HEK293 (cell line): ENCODE measurements around the gene MOSMO.
A peak's percentile ranks its signal among the peaks of the same experiment; 100 is the strongest.

Experiments used
- FEZF1 ChIP-seq: fragments of 450-650 bp; formaldehyde crosslinking; IDR thresholded peaks from 2 replicates; pipeline ENCODE4 v1.5.1; 2016; ENCODE audit warnings: missing biosample characterization, missing genetic modification characterization
- IKZF3 ChIP-seq: fragments of 450-650 bp; IDR thresholded peaks from 2 replicates; pipeline ENCODE4 v1.5.0; 2018; ENCODE audit warnings: missing biosample characterization, mild to moderate bottlenecking, missing genetic modification characterization, moderate library complexity
- MYNN ChIP-seq: fragments of 450-650 bp; formaldehyde crosslinking; IDR thresholded peaks from 2 replicates; pipeline ENCODE4 v1.5.1; 2016; ENCODE audit warnings: missing biosample characterization, missing genetic modification characterization, borderline replicate concordance
- OVOL3 ChIP-seq: fragments of 450-650 bp; formaldehyde crosslinking; IDR thresholded peaks from 2 replicates; pipeline ENCODE4 v1.5.1; 2016; ENCODE audit warnings: missing biosample characterization, missing genetic modification characterization
- PRDM6 ChIP-seq: fragments of 450-650 bp; formaldehyde crosslinking; IDR thresholded peaks from 2 replicates; pipeline ENCODE4 v1.5.1; 2017; ENCODE audit warnings: missing biosample characterization, missing genetic modification characterization
- SALL2 ChIP-seq: fragments of 450-650 bp; formaldehyde crosslinking; IDR thresholded peaks from 2 replicates; pipeline ENCODE4 v1.5.0; 2017; ENCODE audit warnings: missing biosample characterization, mild to moderate bottlenecking, missing genetic modification characterization, borderline replicate concordance
- TRIM28 ChIP-seq: IDR thresholded peaks from 2 replicates; pipeline ENCODE4 v1.6.1; 2011; ENCODE audit warnings: low read length, control low read depth, borderline replicate concordance
- TSHZ1 ChIP-seq: fragments of 450-650 bp; formaldehyde crosslinking; IDR thresholded peaks from 2 replicates; pipeline ENCODE4 v1.5.1; 2016; ENCODE audit warnings: missing biosample characterization, missing genetic modification characterization, borderline replicate concordance
- WT1 ChIP-seq: fragments of 450-650 bp; formaldehyde crosslinking; IDR thresholded peaks from 2 replicates; pipeline ENCODE4 v1.5.1; 2016; ENCODE audit warnings: missing biosample characterization, missing genetic modification characterization
- ZBTB21 ChIP-seq: fragments of 450-650 bp; formaldehyde crosslinking; IDR thresholded peaks from 2 replicates; pipeline ENCODE4 v1.5.1; 2017; ENCODE audit warnings: missing biosample characterization, missing genetic modification characterization
- ZNF2 ChIP-seq: fragments of 450-650 bp; formaldehyde crosslinking; IDR thresholded peaks from 2 replicates; pipeline ENCODE4 v1.5.1; 2016; ENCODE audit warnings: missing biosample characterization, missing genetic modification characterization
- ZNF211 ChIP-seq: fragments of 450-650 bp; formaldehyde crosslinking; IDR thresholded peaks from 2 replicates; pipeline ENCODE4 v1.5.1; 2016; ENCODE audit warnings: low read depth, missing biosample characterization, missing genetic modification characterization
- ZNF280D ChIP-seq: fragments of 450-650 bp; formaldehyde crosslinking; IDR thresholded peaks from 2 replicates; pipeline ENCODE4 v1.5.1; 2016; ENCODE audit warnings: missing biosample characterization, missing genetic modification characterization
- ZNF518A ChIP-seq: fragments of 450-650 bp; formaldehyde crosslinking; conservative IDR thresholded peaks from 2 replicates; pipeline ENCODE4 v1.5.1; 2016; ENCODE audit warnings: low read depth, missing biosample characterization, missing genetic modification characterization
- ZNF521 ChIP-seq: fragments of 450-650 bp; formaldehyde crosslinking; IDR thresholded peaks from 2 replicates; pipeline ENCODE4 v1.5.1; 2017; ENCODE audit warnings: missing biosample characterization, mild to moderate bottlenecking, missing genetic modification characterization
- ZNF530 ChIP-seq: fragments of 450-650 bp; formaldehyde crosslinking; IDR thresholded peaks from 2 replicates; pipeline ENCODE4 v1.5.1; 2016; ENCODE audit warnings: low read depth, missing biosample characterization, missing genetic modification characterization
- ZNF555 ChIP-seq: fragments of 450-650 bp; formaldehyde crosslinking; conservative IDR thresholded peaks from 2 replicates; pipeline ENCODE4 v1.5.1; 2017; ENCODE audit warnings: missing biosample characterization, mild to moderate bottlenecking, missing genetic modification characterization, inconsistent platforms
- ZNF561 ChIP-seq: fragments of 450-650 bp; IDR thresholded peaks from 2 replicates; pipeline ENCODE4 v1.5.1; 2018; ENCODE audit warnings: missing biosample characterization, missing genetic modification characterization, borderline replicate concordance
- ZNF600 ChIP-seq: fragments of 450-650 bp; formaldehyde crosslinking; IDR thresholded peaks from 2 replicates; pipeline ENCODE4 v1.5.1; 2016; ENCODE audit warnings: missing biosample characterization, missing genetic modification characterization
- ZNF626 ChIP-seq: fragments of 450-650 bp; sonication (Bioruptor Pico); formaldehyde crosslinking; IDR thresholded peaks from 2 replicates; pipeline ENCODE4 v1.5.1; 2018; ENCODE audit warnings: missing biosample characterization, missing genetic modification characterization, inconsistent platforms
- ZNF629 ChIP-seq: fragments of 450-650 bp; formaldehyde crosslinking; IDR thresholded peaks from 2 replicates; pipeline ENCODE4 v1.5.1; 2017; ENCODE audit warnings: missing biosample characterization, missing genetic modification characterization
- ZNF670 ChIP-seq: fragments of 450-650 bp; formaldehyde crosslinking; IDR thresholded peaks from 2 replicates; pipeline ENCODE4 v1.5.1; 2016; ENCODE audit warnings: missing biosample characterization, missing genetic modification characterization, low read depth
- ZNF692 ChIP-seq: fragments of 450-650 bp; formaldehyde crosslinking; IDR thresholded peaks from 2 replicates; pipeline ENCODE4 v1.5.1; 2016; ENCODE audit warnings: missing biosample characterization, missing genetic modification characterization
- ZXDB ChIP-seq: fragments of 450-650 bp; formaldehyde crosslinking; IDR thresholded peaks from 2 replicates; pipeline ENCODE4 v1.5.1; 2016; ENCODE audit warnings: missing biosample characterization, missing genetic modification characterization

MOSMO gene

GRCh38 chr16:21990381-21990944 is 17.4 kb upstream of the MOSMO start (continued):
- TF ChIP-seq ZNF555 (tag by site-specific recombination) (no peak), PRDM6 (tag by site-specific recombination) (peak; percentile 70), ZNF629 (tag by site-specific recombination) (0 out of 2 replicates have a peak, but pooled peaks have one; percentile 12), ZNF600 (tag by site-specific recombination) (peak; percentile 48), ZNF626 (tag by site-specific recombination) (no peak), ZNF561 (no peak), TSHZ1 (tag by site-specific recombination) (0 out of 2 replicates have a peak, but pooled peaks have one; percentile 21), TRIM28 (no peak), WT1 (tag by site-specific recombination) (peak; percentile 72), ZNF530 (tag by site-specific recombination) (no peak), ZNF2 (tag by site-specific recombination) (no peak; the same call in 1 of the 2 replicates), IKZF3 (tag by site-specific recombination) (no peak), ZXDB (0 out of 2 replicates have a peak, but pooled peaks have one; percentile 12), ZNF211 (tag by site-specific recombination) (no peak), ZNF280D (tag by site-specific recombination) (no peak), OVOL3 (no peak), ZNF518A (no peak), ZNF692 (tag by site-specific recombination) (no peak), MYNN (tag by site-specific recombination) (no peak), ZNF521 (no peak), SALL2 (tag by site-specific recombination) (no peak), ZNF670 (tag by site-specific recombination) (no peak), ZBTB21 (no peak), FEZF1 (tag by site-specific recombination) (peak; percentile 76)
